Retinal pigment epithelial cell (primary cell): ENCODE results near the gene GNB5.
"Not testable (repeated sequence)": the region's sequence is repeated elsewhere in the genome, so short reads cannot be mapped to it uniquely, and the experiment has no call there.

Experiments
- DNase-seq: peaks from one replicate; pipeline ENCODE4 v3.0.0-alpha.2; 2010; ENCODE audit warnings: low read depth
- H3K4me3 ChIP-seq: 2 replicates; pipeline ENCODE4 v1.5.1; 2011; ENCODE audit warnings: mild to moderate bottlenecking, low read length, control low read depth, moderate library complexity
- TF ChIP-seq, protein P1 (sequence below): conservative IDR thresholded peaks from 2 replicates; pipeline ENCODE4 v1.5.1; 2011; ENCODE audit warnings: low read depth, low read length, control low read depth, inconsistent platforms

Gene GNB5

DNA sequence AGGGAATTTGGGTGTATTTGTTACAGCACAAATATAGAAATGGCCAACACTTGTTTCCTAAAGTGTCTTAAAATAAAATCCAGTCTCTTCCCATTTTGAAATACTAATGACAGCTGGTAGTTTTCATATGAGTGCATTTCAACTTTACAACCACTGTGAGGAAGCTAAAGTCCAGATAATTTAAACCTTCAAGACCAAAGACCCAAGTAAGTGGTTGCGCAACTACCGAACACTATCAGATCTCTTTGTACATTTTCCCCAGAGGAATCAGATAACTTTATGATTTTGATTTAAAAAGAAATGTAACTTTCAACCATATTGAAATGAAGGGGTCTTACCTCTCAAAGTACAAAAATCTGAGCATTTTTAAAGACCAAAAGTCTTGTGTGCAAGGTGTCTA lies 92.9 kb downstream of the GNB5 start:
- H3K4me3 ChIP-seq, result no peak overlapping the region
- no peak for DNase-seq
- TF ChIP-seq, protein P1, sequence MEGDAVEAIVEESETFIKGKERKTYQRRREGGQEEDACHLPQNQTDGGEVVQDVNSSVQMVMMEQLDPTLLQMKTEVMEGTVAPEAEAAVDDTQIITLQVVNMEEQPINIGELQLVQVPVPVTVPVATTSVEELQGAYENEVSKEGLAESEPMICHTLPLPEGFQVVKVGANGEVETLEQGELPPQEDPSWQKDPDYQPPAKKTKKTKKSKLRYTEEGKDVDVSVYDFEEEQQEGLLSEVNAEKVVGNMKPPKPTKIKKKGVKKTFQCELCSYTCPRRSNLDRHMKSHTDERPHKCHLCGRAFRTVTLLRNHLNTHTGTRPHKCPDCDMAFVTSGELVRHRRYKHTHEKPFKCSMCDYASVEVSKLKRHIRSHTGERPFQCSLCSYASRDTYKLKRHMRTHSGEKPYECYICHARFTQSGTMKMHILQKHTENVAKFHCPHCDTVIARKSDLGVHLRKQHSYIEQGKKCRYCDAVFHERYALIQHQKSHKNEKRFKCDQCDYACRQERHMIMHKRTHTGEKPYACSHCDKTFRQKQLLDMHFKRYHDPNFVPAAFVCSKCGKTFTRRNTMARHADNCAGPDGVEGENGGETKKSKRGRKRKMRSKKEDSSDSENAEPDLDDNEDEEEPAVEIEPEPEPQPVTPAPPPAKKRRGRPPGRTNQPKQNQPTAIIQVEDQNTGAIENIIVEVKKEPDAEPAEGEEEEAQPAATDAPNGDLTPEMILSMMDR, result no peak

DNA sequence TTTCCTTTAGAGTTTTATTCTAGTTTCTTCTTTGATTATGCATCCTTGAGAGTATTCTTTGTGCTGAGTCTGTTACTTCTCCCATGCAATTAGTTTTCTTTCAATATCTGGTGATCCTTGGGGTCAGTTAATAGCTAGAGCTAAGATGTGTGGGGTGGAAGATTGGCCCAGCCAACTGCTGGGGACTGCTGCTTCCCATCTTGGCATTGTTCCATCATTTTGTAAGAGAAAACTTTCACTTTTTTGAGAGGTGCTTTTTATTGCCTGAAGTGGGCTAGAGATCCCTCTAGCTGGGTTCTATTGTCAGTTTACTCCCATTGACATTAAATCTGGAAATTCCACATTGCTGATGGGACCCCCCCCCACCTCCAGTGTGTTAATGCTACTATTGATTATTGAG lies 94.0 kb downstream of the GNB5 start:
- no peak for DNase-seq
- TF ChIP-seq, protein P1, result no peak
- H3K4me3 ChIP-seq, result no peak overlapping the region

- H3K4me3 ChIP-seq, DNase-seq: not testable (repeated sequence)
These were observed 94.7 kb downstream of the GNB5 start for GRCh38 chr15:52096536-52096935.

- TF ChIP-seq, protein P1, result no peak
- H3K4me3 ChIP-seq, result no peak overlapping the region
These were observed 95.5 kb downstream of the GNB5 start for GRCh38 chr15:52095597-52096262.

DNA sequence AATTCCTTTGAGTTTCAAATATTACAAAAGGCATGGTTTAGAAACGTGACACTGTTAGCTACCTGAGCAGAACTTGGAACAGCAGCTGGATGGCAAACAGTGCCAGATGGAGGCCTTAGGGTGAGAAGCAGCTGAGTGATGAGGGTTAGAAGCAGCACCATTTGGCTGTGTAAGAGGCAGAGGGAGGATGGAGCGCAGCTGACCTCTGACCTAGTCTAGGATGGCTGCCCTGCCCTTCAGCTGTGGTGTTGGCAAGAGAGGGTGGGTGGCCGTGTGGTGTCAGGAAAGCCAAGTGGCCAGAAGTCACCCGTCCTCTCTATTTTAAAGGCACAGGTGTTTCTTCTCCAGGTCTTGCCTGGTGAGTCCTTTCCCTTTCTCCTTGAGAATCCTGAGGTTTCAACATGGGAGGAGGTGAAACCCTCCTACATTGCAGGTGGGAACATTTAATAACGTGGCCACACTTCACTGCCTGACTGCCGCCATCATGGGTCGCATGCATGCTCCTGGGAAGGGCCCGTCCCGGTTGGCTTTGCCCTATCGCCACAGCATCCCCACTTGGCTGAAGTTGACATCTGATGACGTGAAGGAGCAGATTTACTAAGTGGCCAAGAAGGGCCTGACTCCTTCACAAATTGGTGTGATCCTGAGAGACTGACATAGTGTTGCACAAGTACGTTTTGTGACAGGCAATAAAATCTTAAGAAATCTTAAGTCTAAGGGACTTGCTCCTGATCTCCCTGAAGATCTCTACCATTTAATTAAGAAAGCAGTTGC lies 96.2 kb downstream of the GNB5 start:
- no peak overlapping the region for H3K4me3 ChIP-seq
- TF ChIP-seq, protein P1, result no peak

More at GRCh38 chr15:52095597-52096262, 95.5 kb downstream of the GNB5 start:
- DNase-seq, result peak; percentile 42

GRCh38 chr15:52093539-52094510 lies 97.4 kb downstream of the GNB5 start:
- TF ChIP-seq, protein P1, result no peak
- peak; percentile 96 for DNase-seq
- no peak overlapping the region for H3K4me3 ChIP-seq

More for the DNA sequence above, 96.2 kb downstream of the GNB5 start:
- no peak for DNase-seq

GRCh38 chr15:52093167-52093538 lies 98.0 kb downstream of the GNB5 start:
- no peak overlapping the region for H3K4me3 ChIP-seq
- no peak for DNase-seq
- TF ChIP-seq, protein P1, result no peak
